ENCODE data around the gene MIA.
"Not testable (repeated sequence)": the region's sequence is repeated elsewhere in the genome, so short reads cannot be mapped to it uniquely, and the experiment has no call there.

Gene MIA

GRCh38 chr19:40819479-40820234 is 44.3 kb downstream of the MIA start:
- H3K4me1 Mint-ChIP-seq = peaks cover 27% of the 10 kb centered on the region
- not testable (repeated sequence) for H3K9me3 Mint-ChIP-seq, H3K36me3 Mint-ChIP-seq, H3K4me3 Mint-ChIP-seq
- CTCF ChIA-PET = interaction anchor here (0.7 to 2.9 kb wide), 15 partner anchors 9 to 325 kb away, joined by 3 to 32 read pairs (median 4); partner anchors contain the start of genes ACTMAP and RAB4B
- peak overlapping the region; percentile 82 for H3K27ac Mint-ChIP-seq
- peaks cover 29% of the 10 kb centered on the region for H3K27me3 Mint-ChIP-seq
- DNase-seq = peak; percentile 74

- CTCF ChIA-PET = interaction anchor here (2.6 kb wide), 1 partner anchor 159 kb away, joined by 6 read pairs; no protein-coding TSS in a partner anchor
- Mint-ChIP-seq H3K9me3 (peaks cover 7% of the 10 kb centered on the region), H3K4me1 (peaks cover 46% of the 10 kb centered on the region), H3K4me3 (no peak overlapping the region), H3K27me3 (peaks cover 6% of the 10 kb centered on the region), H3K27ac (no peak overlapping the region), H3K36me3 (peaks cover 11% of the 10 kb centered on the region)
- DNase-seq = no peak
Observed at GRCh38 chr19:40822161-40822560, 46.8 kb downstream of the MIA start.

GRCh38 chr19:40822704-40823553 is 47.6 kb downstream of the MIA start:
- H3K9me3 Mint-ChIP-seq, H3K27me3 Mint-ChIP-seq, DNase-seq, H3K4me3 Mint-ChIP-seq, H3K27ac Mint-ChIP-seq: not testable (repeated sequence)
- CTCF ChIA-PET = interaction anchor here (2.6 kb wide), 1 partner anchor 159 kb away, joined by 6 read pairs; no protein-coding TSS in a partner anchor
- Mint-ChIP-seq H3K4me1 (peaks cover 47% of the 10 kb centered on the region), H3K36me3 (peaks cover 15% of the 10 kb centered on the region)

GRCh38 chr19:40824916-40825315 is 49.6 kb downstream of the MIA start:
- Mint-ChIP-seq H3K4me1 (peaks cover 30% of the 10 kb centered on the region), H3K36me3 (peaks cover 19% of the 10 kb centered on the region)
- not testable (repeated sequence) for H3K27me3 Mint-ChIP-seq, H3K27ac Mint-ChIP-seq, H3K4me3 Mint-ChIP-seq, DNase-seq, H3K9me3 Mint-ChIP-seq
- CTCF ChIA-PET = interaction anchor here (0.6 kb wide), 1 partner anchor 190 kb away, joined by 3 read pairs; no protein-coding TSS in a partner anchor

- DNase-seq, H3K27me3 Mint-ChIP-seq, H3K9me3 Mint-ChIP-seq, H3K4me3 Mint-ChIP-seq: not testable (repeated sequence)
- peaks cover 29% of the 10 kb centered on the region for H3K4me1 Mint-ChIP-seq
- H3K27ac Mint-ChIP-seq = peak overlapping the region; percentile 61
- CTCF ChIA-PET = interaction anchor here (0.6 kb wide), 1 partner anchor 191 kb away, joined by 3 read pairs; no protein-coding TSS in a partner anchor
- H3K36me3 Mint-ChIP-seq = peaks cover 19% of the 10 kb centered on the region
Observed at GRCh38 chr19:40825460-40826095, 50.3 kb downstream of the MIA start.

- H3K4me3 Mint-ChIP-seq, H3K9me3 Mint-ChIP-seq, DNase-seq, H3K27me3 Mint-ChIP-seq, CTCF ChIA-PET: not testable (repeated sequence)
- Mint-ChIP-seq H3K27ac (peak overlapping the region; percentile 84), H3K4me1 (peaks cover 29% of the 10 kb centered on the region), H3K36me3 (peaks cover 19% of the 10 kb centered on the region)
Observed at GRCh38 chr19:40826312-40826698, 51.0 kb downstream of the MIA start.

- peak; percentile 80 for DNase-seq
- CTCF ChIA-PET = interaction anchor here (0.9 kb wide), 1 partner anchor 20 kb away, joined by 4 read pairs; no protein-coding TSS in a partner anchor
- not testable (repeated sequence) for H3K27me3 Mint-ChIP-seq, H3K9me3 Mint-ChIP-seq, H3K4me3 Mint-ChIP-seq
- Mint-ChIP-seq H3K36me3 (peaks cover 19% of the 10 kb centered on the region), H3K27ac (peak overlapping the region; percentile 84), H3K4me1 (peaks cover 29% of the 10 kb centered on the region)
Observed at GRCh38 chr19:40826699-40827385, 51.5 kb downstream of the MIA start.
